Loucy (cell line): Measurements from ENCODE around the gene CHEK2.

ENCODE experiments used
- EZH2phosphoT487 ChIP-seq: fragments of 200-600 bp; IDR thresholded peaks from 2 replicates; pipeline ENCODE4 v1.6.1; 2018; ENCODE audit warnings: antibody characterized with exemption, mild to moderate bottlenecking, moderate library complexity, borderline replicate concordance
- TF ChIP-seq, protein P1 (sequence below): fragments of 200-600 bp; sonication (generic); conservative IDR thresholded peaks from 2 replicates; pipeline ENCODE4 v1.5.1; 2014; ENCODE audit warnings: mild to moderate bottlenecking, antibody characterized with exemption, low read length

GRCh38 chr22:28779833-28780232, 38.2 kb upstream of the CHEK2 start:
- TF ChIP-seq, protein P1, sequence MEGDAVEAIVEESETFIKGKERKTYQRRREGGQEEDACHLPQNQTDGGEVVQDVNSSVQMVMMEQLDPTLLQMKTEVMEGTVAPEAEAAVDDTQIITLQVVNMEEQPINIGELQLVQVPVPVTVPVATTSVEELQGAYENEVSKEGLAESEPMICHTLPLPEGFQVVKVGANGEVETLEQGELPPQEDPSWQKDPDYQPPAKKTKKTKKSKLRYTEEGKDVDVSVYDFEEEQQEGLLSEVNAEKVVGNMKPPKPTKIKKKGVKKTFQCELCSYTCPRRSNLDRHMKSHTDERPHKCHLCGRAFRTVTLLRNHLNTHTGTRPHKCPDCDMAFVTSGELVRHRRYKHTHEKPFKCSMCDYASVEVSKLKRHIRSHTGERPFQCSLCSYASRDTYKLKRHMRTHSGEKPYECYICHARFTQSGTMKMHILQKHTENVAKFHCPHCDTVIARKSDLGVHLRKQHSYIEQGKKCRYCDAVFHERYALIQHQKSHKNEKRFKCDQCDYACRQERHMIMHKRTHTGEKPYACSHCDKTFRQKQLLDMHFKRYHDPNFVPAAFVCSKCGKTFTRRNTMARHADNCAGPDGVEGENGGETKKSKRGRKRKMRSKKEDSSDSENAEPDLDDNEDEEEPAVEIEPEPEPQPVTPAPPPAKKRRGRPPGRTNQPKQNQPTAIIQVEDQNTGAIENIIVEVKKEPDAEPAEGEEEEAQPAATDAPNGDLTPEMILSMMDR, result no peak
- no peak for TF ChIP-seq EZH2phosphoT487
